Hepatocyte (in vitro differentiated cells): ENCODE data around the gene POLD3.

ENCODE experiments used
- EZH2 ChIP-seq: fragments of 200-600 bp; sonication (generic); IDR thresholded peaks from 2 replicates; pipeline ENCODE4 v1.6.1; 2016; ENCODE audit warnings: antibody characterized with exemption, mild to moderate bottlenecking, borderline replicate concordance
- EZH2phosphoT487 ChIP-seq: fragments of 200-600 bp; sonication (generic); IDR thresholded peaks from one replicate; pipeline ENCODE4 v1.6.1; 2018; ENCODE audit warnings: antibody characterized with exemption, mild to moderate bottlenecking, low read depth, moderate library complexity; ENCODE audit not compliant: unreplicated experiment, severe bottlenecking
- TF ChIP-seq, protein P1 (sequence below): fragments of 200-600 bp; sonication (generic); IDR thresholded peaks from 2 replicates; pipeline ENCODE4 v1.5.1; 2016; ENCODE audit warnings: antibody characterized with exemption, mild to moderate bottlenecking; ENCODE audit not compliant: poor library complexity

DNA sequence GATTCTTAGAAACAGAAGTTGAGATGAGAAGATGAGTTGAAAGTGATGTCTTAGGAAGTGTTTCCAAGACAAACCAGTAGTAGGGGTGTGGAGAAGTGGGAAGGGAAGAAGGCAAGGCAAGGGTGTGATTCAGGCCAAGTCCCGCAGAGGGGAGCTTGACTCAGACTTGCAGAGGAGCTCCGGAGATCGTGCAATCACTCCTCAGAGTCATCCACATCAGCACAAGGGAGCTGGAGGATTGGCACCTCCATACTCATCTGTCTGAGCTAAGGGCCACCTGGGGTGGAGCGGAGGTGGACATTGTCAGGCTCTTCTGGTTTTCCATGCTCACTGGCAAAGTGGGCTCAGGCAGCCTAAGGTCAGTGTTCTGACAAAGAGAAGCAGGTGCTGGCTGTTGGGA, 94.4 kb downstream of the POLD3 start:
- TF ChIP-seq, protein P1, sequence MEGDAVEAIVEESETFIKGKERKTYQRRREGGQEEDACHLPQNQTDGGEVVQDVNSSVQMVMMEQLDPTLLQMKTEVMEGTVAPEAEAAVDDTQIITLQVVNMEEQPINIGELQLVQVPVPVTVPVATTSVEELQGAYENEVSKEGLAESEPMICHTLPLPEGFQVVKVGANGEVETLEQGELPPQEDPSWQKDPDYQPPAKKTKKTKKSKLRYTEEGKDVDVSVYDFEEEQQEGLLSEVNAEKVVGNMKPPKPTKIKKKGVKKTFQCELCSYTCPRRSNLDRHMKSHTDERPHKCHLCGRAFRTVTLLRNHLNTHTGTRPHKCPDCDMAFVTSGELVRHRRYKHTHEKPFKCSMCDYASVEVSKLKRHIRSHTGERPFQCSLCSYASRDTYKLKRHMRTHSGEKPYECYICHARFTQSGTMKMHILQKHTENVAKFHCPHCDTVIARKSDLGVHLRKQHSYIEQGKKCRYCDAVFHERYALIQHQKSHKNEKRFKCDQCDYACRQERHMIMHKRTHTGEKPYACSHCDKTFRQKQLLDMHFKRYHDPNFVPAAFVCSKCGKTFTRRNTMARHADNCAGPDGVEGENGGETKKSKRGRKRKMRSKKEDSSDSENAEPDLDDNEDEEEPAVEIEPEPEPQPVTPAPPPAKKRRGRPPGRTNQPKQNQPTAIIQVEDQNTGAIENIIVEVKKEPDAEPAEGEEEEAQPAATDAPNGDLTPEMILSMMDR: no peak
- no peak for TF ChIP-seq EZH2
- no peak for TF ChIP-seq EZH2phosphoT487
